Fibroblast of skin of left biceps (primary cell): ENCODE data around the gene SIRT5.

Experiments
- DNase-seq, 2 experiments: peaks; one replicate each; pipeline ENCODE4 v3.0.0-alpha.2; 2013; ENCODE audit warnings: low read depth in 2 of 2

SIRT5 gene

GRCh38 chr6:13589801-13590200, 15.4 kb downstream of the SIRT5 start:
- DNase-seq: no peak

GRCh38 chr6:13590574-13591153, 16.3 kb downstream of the SIRT5 start:
- no peak for DNase-seq

DNA sequence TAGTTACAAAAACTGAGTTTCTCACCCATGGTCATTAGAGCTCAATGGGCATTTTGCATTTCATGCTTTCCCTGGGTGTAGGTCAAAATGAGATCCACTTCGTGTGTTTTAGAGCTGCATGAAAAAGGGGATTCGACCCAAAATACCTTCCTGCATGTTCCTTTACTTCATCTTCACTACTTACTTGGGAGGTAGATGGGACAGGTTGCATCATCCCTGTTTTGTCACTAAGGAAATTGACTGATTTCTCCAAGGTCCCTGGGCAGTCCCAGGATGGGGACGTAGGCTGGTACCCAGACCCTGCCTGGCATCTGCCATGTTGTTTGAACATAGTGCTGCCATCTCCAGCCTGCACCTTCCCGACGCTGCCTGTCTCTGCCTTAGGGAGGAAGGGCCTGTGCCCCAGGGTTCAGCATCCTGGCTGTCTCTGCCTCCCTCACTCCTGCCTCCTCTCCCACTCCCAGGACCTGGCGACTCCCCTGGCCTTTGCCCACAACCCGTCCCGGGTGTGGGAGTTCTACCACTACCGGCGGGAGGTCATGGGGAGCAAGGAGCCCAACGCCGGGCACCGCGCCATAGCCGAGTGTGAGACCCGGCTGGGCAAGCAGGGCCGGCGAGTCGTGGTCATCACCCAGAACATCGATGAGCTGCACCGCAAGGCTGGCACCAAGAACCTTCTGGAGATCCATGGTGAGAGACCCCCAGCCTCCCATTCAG, 17.0 kb downstream of the SIRT5 start:
- no peak for DNase-seq

GRCh38 chr6:13593103-13593502, 18.7 kb downstream of the SIRT5 start:
- DNase-seq: no peak

GRCh38 chr6:13593720-13594119, 19.3 kb downstream of the SIRT5 start:
- DNase-seq: no peak

- no peak for DNase-seq
These were observed 22.7 kb downstream of the SIRT5 start for GRCh38 chr6:13597073-13597472.

DNA sequence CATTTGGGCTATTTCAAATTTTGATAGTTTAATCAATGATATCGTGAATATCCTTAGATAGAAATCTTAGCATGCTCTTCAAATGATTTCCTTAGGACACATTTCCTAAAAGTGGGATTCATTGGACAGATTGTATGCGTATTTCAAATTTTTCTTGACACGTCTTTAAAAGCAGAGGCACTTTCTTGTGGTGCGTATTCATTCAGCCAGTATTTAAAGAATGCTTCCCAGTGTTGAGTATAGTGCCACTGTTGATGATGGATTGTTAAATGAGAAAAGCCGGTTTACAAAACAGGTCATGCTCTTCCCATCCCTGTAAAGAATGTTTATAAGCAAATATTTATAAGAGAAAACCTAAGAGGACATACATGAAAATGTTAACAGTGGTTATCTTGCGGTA, 25.6 kb downstream of the SIRT5 start:
- no peak for DNase-seq

GRCh38 chr6:13604135-13604534, 29.7 kb downstream of the SIRT5 start:
- no peak for DNase-seq

- DNase-seq: no peak
These were observed 30.4 kb downstream of the SIRT5 start for GRCh38 chr6:13604546-13605416.

GRCh38 chr6:13605634-13606033, 31.2 kb downstream of the SIRT5 start:
- DNase-seq: no peak

DNA sequence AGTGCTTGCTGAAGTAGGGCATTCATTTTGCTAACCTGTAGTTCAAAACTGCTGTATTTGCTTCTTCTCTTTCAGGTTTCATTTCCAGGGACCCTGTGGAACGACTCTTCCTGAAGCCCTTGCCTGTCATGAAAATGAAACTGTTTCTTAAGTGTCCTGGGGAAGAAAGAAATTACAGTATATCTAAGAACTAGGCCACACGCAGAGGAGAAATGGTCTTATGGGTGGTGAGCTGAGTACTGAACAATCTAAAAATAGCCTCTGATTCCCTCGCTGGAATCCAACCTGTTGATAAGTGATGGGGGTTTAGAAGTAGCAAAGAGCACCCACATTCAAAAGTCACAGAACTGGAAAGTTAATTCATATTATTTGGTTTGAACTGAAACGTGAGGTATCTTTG, 37.3 kb downstream of the SIRT5 start:
- no peak for DNase-seq

GRCh38 chr6:13613029-13613594, 38.7 kb downstream of the SIRT5 start:
- no peak for DNase-seq

DNA sequence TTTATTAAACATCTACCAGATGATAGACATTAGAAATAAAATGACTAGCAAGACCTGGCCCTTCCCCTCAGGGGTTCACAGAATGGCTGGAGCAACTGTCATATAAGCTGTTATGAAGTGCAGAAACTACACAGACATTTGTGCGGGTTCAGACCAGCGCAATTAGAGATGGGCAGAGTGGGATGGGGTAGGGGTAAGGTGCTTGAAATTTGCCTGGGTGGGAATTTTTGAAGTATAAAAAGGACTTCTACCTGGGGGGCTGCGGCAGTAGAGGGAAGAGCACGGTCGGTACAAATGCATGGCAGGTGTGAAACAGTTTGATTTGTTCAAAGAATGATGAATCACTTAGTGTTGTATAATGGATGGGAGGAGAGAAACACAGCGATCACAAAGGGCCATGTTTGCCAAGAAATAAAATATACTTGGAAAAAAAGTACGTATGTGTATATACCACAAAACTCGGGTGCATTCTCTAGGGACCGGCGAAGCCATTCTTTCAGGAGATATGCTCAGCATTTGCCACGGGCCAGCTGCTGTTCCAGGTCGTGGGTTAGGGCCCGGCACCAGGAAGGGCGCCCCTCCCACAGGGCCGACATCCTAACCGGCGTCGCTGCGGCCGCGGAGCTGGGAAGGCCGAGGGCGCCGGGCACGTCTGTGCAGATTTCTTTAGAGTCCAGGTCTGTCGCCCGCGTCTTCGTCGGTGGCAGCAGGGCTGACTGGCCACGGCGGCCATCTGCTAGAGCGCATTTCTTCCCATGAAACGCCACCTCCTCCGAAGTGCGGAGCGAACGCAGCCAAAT, 39.9 kb downstream of the SIRT5 start:
- DNase-seq: no peak

GRCh38 chr6:13614926-13615791, 40.8 kb downstream of the SIRT5 start, which contains the start of gene NOL7:
NOL7 (plus strand) TSS chr6:13615335; CDS start chr6:13615359, 24 bp downstream.
- DNase-seq: peak; percentile 95

GRCh38 chr6:13615792-13616120, 41.4 kb downstream of the SIRT5 start:
- DNase-seq: no peak

DNA sequence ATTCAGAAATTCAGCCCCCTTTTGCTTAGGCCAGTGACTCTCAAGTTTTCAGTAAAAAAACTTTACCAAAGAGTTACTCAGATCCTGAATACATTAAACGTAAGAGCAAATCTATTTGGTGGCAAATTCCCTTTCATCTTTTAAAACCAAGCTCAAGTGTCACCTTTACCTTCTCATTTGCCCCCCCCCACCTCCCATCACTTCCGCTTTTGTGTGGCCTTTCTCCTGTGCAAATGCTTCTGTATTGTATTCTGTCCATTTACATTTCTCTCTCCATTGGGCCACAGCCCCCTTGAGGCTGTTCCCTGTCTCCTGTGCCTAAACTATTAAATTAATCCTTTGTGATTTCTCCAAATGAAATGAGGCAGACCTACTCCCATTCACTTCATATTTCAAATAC, 42.7 kb downstream of the SIRT5 start:
- DNase-seq: no peak

GRCh38 chr6:13624871-13625288, 50.5 kb downstream of the SIRT5 start:
- DNase-seq: no peak

GRCh38 chr6:13629459-13630116, 55.2 kb downstream of the SIRT5 start:
- DNase-seq: no peak

DNA sequence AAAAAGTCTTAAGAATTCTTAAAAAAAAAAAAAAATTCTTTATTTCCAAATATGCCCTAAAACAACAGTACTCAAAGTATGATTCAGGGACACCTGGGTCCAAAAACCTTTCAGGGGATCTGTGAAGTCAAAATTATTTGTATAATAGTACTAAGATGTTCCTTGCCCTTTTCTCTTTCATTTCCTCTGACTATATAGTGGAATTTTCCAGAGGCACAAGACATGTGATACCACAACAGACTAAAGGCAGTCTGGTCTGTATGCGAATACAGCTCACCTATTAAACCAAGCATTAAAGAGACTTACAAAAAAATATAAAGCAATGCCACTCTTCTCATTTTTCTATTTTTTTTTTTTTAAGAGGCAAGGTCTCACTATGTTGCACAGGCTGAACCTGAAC, 56.1 kb downstream of the SIRT5 start:
- DNase-seq: no peak

DNA sequence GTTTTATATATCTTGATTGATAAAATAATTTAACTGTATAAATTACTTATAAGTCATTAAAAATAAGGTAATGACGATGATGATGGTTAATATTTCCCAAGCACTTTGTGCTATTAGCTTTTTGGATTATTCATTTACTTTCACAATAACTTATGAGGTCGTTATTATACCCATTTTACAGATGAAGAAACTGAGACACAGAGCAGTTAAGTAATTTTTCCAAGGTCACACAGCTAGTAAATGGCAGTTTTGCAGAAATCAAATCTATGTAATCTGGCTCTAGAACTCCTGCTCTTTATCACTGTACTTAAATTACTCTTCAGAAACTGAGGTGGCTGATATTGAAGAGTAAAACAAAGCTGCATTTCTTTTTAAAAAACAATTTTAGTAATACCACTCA, 58.9 kb downstream of the SIRT5 start:
- no peak for DNase-seq
